NCI-H748 (cell line): ENCODE results near the gene FGG.

Experiments used
- DNase-seq: peaks from one replicate; lab custom pipeline; 2025; ENCODE audit not compliant: unreplicated experiment; lab: John Stamatoyannopoulos, UW

Gene FGG

GRCh38 chr4:154559141-154559493 lies 53.3 kb downstream of the FGG start:
- DNase-seq: no peak
